H1 (cell line): ENCODE results near the gene RAB1B. TPM values are rescaled to one million over a fixed set of nuclear protein-coding genes. Genes with fewer than 3 reads are reported as not detected.

Experiments
- polyA plus RNA-seq, 7 experiments: library from polyadenylated mRNA; depleted of rRNA in 3 of 7; stranded (reverse) in 5 of 7; unstranded in 2 of 7; fragments of >200 nt in 5 of 7; fragments of 200-250 nt in 2 of 7; gene quantifications; 1 replicate in 5 of 7; 2 replicates in 1 of 7; 4 replicates in 1 of 7; pipeline versions ENCODE4 v1.2.1 to v1.2.3, GENCODE V29; 2011 to 2013; ENCODE audit warnings: missing spikeins in 2 of 7, mixed read lengths in 2 of 7
- total RNA-seq: library from RNA; stranded (reverse); fragmentation: NEBNext Ultra II Directional; extraction: Animal tissue kit (Norgen Biotek cat#: 25700); gene quantifications from 2 replicates; pipeline ENCODE4 v1.2.1, GENCODE V29; 2021
- TF ChIP-seq, protein P1 (sequence below): IDR thresholded peaks from 2 replicates; pipeline ENCODE4 v1.6.1; 2012; ENCODE audit warnings: low read length, inconsistent platforms
- TF ChIP-seq, protein P2 (sequence below): IDR thresholded peaks from 2 replicates; pipeline ENCODE4 v1.6.1; 2011; ENCODE audit warnings: low read length, improper control_type of control experiment

The RAB1B gene
- total and polyA plus RNA-seq, 2 of the 8 experiments (the other 6 are each of a cell fraction or from before 2014, with no cell fraction given), result 100 to 217 TPM

DNA sequence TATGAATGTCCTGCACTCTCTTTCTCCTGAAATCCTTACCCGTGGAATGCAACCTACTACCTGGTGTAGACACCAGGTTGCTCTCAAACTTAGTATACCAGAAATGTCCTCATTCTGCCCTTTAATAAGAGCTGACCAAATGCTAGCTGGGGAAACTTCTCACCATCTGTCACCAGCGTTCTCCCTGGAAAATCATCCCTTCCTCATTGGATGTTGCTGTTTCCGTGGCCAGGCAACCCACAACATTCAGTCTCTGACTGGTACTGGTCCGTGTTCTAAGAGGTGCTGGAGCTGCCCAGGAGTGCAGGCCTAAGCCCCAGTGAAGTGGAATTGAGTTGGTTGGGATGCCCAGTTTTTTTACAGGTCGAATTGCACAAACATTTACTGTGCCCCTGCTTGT lies 40.7 kb upstream of the RAB1B start (continued):
- TF ChIP-seq, protein P1, sequence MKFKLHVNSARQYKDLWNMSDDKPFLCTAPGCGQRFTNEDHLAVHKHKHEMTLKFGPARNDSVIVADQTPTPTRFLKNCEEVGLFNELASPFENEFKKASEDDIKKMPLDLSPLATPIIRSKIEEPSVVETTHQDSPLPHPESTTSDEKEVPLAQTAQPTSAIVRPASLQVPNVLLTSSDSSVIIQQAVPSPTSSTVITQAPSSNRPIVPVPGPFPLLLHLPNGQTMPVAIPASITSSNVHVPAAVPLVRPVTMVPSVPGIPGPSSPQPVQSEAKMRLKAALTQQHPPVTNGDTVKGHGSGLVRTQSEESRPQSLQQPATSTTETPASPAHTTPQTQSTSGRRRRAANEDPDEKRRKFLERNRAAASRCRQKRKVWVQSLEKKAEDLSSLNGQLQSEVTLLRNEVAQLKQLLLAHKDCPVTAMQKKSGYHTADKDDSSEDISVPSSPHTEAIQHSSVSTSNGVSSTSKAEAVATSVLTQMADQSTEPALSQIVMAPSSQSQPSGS, result no peak
- TF ChIP-seq, protein P2, sequence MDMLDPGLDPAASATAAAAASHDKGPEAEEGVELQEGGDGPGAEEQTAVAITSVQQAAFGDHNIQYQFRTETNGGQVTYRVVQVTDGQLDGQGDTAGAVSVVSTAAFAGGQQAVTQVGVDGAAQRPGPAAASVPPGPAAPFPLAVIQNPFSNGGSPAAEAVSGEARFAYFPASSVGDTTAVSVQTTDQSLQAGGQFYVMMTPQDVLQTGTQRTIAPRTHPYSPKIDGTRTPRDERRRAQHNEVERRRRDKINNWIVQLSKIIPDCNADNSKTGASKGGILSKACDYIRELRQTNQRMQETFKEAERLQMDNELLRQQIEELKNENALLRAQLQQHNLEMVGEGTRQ, result no peak
